ENCODE data around the gene LOXL1. TPM values are rescaled to one million over a fixed set of nuclear protein-coding genes. Genes with fewer than 3 reads are reported as not detected.

The LOXL1 gene
- total and polyA plus RNA-seq, 2 of the 13 experiments (the other 11 are each of a cell fraction or from before 2014, with no cell fraction given), result 0.51 to 1.3 TPM

DNA sequence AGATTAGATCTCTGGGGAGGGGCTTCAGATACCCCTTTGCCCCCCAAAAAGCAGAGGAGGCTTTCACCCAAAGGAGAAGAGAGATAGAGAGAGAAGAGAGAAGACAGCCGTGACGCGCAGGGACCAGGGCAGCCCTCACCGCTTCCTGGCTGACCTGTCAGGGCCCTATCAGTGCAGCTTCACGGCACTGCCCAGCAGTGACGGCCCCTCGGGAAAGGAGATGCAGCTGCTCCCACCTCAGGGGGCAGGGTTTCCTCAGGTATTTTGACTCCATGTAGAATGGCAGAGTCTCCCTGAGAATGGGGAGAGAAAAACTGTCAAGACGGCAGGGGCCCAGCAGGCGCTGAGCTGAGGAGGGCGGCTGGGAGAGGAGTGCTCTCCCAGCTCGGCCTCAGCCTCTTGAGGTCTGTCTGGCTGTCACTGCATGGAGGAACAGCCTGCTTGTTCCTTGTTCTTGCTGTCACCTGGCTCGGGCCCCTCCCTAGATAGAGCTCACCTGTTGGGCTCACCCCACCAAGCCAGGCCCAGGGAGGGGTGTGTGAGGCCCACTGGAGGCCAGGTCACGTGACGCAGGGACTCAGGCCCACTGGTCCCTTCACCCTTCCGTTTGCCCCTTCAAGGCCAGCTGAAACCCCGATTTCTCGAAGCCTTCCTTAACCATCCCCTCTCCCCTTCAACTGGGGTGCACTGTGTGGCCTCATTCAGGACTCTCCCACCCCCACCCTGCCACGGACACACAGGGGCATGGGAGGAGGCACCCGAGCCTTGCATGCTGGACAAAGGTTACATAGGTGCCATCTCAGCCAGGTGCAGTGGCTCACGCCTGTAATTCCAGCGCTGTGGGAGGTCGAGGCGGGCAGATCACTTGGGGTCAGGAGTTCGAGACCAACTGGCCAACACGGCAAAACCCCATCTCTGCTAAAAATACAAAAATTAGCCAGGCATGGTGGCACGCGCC lies 28.2 kb downstream of the LOXL1 start (continued):
- no peak for TF ChIP-seq CHD2 (IDR thresholded peaks at IDR 0.05; ENCODE audit: low read depth, low read length)
- TF ChIP-seq, protein P1, sequence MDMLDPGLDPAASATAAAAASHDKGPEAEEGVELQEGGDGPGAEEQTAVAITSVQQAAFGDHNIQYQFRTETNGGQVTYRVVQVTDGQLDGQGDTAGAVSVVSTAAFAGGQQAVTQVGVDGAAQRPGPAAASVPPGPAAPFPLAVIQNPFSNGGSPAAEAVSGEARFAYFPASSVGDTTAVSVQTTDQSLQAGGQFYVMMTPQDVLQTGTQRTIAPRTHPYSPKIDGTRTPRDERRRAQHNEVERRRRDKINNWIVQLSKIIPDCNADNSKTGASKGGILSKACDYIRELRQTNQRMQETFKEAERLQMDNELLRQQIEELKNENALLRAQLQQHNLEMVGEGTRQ (IDR thresholded peaks at IDR 0.05; ENCODE audit: low read depth, low read length), result peak; percentile 44; the same call in 1 of the 2 replicates
- TF ChIP-seq, protein P1 (CRISPR knock-in tag; IDR thresholded peaks at IDR 0.05; ENCODE audit: borderline replicate concordance), result no peak
- TF ChIP-seq ZNF674 (CRISPR knock-in tag; IDR thresholded peaks at IDR 0.05; ENCODE audit: low read depth), result no peak
- no peak for TF ChIP-seq MAZ (IDR thresholded peaks at IDR 0.05; ENCODE audit: borderline replicate concordance, low read depth, low read length)
- no peak for TF ChIP-seq MAZ (CRISPR knock-in tag; IDR thresholded peaks at IDR 0.05; ENCODE audit: low read depth)

GRCh38 chr15:73955326-73955725 lies 29.1 kb downstream of the LOXL1 start:
- no peaks in the 10 kb centered on the region for H3K36me3 ChIP-seq (replicated peaks in 1 of 2; ENCODE audit: control insufficient read depth in 1 of 2, insufficient read depth in 2 of 2, low read length in 2 of 2)
- intact Hi-C loops (cut with micrococcal nuclease; ENCODE audit: unreplicated experiment), result no loop called here
- no peak for DNase-seq (ENCODE audit: low spot score)
- no TSS peak for BruUV-seq (replicated peaks)
- peaks cover 9% of the 10 kb centered on the region for H3K4me1 ChIP-seq (ENCODE audit: insufficient read depth, low read length)
- no peak overlapping the region for H3K4me2 ChIP-seq (ENCODE audit: low read depth, low read length)
- H2AFZ ChIP-seq (ENCODE audit: low read length), result no peak overlapping the region
- no peak overlapping the region for H3K9ac ChIP-seq (ENCODE audit: insufficient read depth, low read depth, low read length)
- H3K9me3 ChIP-seq (ENCODE audit: low read length), result no peaks in the 10 kb centered on the region
- in situ Hi-C loops (cut with HindIII; ENCODE audit: extremely low pct_ligation_motif_present, low pct_unique_long_range_greater_than_20kb), result no loop called here
- no peak for FAIRE-seq
- no peak overlapping the region for H3K27ac ChIP-seq (ENCODE audit: extremely low read length, insufficient read depth, low read length)
- H3K79me2 ChIP-seq (ENCODE audit: insufficient read depth, low read length), result no peaks in the 10 kb centered on the region
- H3K27me3 ChIP-seq (ENCODE audit: control insufficient read depth in 1 of 2, insufficient read depth in 2 of 2, low read length in 2 of 2), result peaks cover 2 to 32% of the 10 kb centered on the region in 2 experiments; a peak in 4 of 5 replicates
- 7% methylated on average over 2 of the region's 4 CpGs for WGBS (ENCODE audit: low lambda C conversion rate)
- no peak overlapping the region for H3K4me3 ChIP-seq (replicated peaks in 1 of 3; ENCODE audit: insufficient read depth in 1 of 3, low read depth in 2 of 3, low read length in 3 of 3)
- ChIA-PET CTCF (ENCODE audit: low intra/inter-chr PET ratio, low total read pairs) (no interaction called here), POLR2A (no interaction called here)
- H4K20me1 ChIP-seq (ENCODE audit: insufficient read depth, low read length), result no peaks in the 10 kb centered on the region
- ATAC-seq, result no peak
- TF ChIP-seq, protein P2, sequence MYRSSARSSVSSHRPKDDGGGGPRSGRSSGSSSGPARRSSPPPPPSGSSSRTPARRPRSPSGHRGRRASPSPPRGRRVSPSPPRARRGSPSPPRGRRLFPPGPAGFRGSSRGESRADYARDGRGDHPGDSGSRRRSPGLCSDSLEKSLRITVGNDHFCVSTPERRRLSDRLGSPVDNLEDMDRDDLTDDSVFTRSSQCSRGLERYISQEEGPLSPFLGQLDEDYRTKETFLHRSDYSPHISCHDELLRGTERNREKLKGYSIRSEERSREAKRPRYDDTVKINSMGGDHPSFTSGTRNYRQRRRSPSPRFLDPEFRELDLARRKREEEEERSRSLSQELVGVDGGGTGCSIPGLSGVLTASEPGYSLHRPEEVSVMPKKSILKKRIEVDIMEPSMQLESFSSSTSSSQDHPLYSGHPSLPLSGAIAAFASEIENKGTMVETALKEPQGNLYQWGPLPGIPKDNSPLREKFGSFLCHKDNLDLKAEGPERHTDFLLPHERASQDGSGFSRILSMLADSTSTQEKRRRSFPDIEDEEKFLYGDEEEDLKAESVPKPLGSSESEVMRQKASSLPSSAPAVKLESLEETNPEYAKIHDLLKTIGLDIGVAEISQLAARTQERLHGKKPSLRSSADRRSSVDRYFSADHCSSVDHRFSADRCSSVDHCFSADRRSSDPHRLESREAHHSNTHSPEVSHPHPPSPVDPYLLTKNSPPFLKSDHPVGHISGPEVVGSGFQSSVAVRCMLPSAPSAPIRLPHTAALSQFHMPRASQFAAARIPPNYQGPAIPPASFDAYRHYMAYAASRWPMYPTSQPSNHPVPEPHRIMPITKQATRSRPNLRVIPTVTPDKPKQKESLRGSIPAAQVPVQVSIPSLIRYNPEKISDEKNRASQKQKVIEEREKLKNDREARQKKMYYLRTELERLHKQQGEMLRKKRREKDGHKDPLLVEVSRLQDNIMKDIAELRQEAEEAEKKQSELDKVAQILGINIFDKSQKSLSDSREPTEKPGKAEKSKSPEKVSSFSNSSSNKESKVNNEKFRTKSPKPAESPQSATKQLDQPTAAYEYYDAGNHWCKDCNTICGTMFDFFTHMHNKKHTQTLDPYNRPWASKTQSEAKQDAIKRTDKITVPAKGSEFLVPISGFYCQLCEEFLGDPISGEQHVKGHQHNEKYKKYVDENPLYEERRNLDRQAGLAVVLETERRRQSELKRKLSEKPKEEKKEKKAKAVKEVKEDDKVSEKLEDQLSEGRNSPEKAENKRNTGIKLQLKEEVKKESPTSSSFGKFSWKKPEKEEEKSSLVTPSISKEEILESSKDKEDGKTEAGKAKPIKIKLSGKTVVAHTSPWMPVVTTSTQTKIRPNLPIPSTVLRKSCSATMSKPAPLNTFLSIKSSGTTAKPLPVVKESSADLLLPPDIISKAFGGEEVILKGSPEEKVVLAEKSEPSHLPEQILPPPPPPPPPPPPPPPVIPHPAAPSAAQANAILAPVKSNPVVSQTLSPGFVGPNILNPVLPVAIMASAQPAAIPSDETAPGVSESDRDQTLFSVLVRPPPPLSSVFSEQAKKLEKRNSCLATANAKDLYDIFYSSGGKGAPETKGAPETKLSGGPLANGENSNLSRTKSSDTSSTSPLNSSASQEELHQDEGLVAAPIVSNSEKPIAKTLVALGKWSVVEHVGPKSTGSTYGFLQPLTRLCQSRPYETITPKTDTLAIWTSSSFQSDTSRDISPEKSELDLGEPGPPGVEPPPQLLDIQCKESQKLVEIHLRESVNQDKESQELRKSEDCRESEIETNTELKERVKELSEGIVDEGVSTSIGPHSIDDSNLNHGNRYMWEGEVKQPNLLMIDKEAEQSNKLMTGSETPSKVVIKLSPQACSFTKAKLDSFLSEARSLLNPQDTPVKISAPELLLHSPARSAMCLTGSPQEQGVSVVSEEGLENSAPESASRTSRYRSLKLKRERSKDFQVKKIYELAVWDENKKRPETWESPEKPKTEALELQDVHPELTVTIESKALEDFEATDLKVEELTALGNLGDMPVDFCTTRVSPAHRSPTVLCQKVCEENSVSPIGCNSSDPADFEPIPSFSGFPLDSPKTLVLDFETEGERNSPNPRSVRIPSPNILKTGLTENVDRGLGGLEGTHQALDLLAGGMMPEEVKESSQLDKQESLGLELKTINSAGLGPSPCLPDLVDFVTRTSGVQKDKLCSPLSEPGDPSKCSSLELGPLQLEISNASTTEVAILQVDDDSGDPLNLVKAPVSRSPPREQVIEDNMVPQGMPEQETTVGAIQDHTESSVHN (CRISPR knock-in tag; IDR thresholded peaks at IDR 0.05), result no peak
- TF ChIP-seq, protein P3, sequence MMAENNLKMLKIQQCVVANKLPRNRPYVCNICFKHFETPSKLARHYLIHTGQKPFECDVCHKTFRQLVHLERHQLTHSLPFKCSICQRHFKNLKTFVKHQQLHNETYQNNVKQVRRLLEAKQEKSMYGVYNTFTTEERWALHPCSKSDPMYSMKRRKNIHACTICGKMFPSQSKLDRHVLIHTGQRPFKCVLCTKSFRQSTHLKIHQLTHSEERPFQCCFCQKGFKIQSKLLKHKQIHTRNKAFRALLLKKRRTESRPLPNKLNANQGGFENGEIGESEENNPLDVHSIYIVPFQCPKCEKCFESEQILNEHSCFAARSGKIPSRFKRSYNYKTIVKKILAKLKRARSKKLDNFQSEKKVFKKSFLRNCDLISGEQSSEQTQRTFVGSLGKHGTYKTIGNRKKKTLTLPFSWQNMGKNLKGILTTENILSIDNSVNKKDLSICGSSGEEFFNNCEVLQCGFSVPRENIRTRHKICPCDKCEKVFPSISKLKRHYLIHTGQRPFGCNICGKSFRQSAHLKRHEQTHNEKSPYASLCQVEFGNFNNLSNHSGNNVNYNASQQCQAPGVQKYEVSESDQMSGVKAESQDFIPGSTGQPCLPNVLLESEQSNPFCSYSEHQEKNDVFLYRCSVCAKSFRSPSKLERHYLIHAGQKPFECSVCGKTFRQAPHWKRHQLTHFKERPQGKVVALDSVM (CRISPR knock-in tag; IDR thresholded peaks at IDR 0.05), result no peak
- no peak for TF ChIP-seq SRY (CRISPR knock-in tag; IDR thresholded peaks at IDR 0.05)
